HG03354 (cell line): ENCODE results near the gene MYH7.
"Not testable (repeated sequence)": the region's sequence is repeated elsewhere in the genome, so short reads cannot be mapped to it uniquely, and the experiment has no call there.

Experiments used
- ATAC-seq: cut with Tn5 transposase; IDR thresholded peaks from one replicate; pipeline ENCODE4 v1.9.1; 2021; ENCODE audit warnings: mild to moderate bottlenecking; ENCODE audit not compliant: unreplicated experiment, poor library complexity, severe bottlenecking

The MYH7 gene

DNA sequence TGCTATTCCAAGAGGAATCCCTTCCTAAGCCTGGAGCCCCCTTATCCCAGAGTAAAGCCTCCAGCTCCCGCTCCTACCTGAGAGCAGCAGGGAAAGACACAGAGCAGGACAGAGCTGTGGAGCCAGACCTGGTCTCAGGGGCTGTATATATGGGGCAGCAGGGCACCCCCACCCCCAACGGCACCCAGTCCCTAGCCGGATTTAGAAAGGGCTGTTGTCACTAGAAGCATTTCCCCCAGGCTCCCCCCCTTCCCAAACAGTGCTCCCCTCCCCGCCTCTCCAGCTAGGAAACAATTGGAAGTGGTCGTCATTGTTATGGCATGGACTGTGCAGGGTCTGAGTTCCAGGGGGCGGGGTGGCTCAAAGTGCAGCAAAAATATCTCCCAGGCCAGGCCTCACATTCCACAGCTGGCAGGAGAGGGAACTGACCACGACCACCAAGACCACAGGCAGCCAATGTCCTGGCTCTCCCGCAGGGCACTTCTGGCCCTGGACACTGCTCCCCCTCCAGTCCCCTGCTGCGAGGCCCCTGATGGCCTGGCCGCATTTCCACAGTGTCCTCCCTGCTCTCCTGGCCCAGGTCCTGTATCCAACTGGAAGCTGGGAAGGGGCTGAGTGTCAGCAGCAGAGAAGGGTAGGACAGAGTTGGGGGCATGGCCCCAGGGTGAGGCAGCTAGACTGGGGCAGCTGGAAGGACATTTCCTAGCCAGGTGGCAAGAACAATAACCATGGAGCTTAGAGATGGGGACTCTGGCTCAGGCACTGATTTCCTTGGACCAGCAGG is at the start of gene MYH7:
Gene MYH7, minus strand, starts transcription at position 118 of the 784 bp plus-strand sequence. CDS start 1,928 bp downstream, outside the sequence.
- ATAC-seq: no peak

- no peak for ATAC-seq
These were observed 47.9 kb upstream of the MYH7 start for GRCh38 chr14:23483236-23483854.

DNA sequence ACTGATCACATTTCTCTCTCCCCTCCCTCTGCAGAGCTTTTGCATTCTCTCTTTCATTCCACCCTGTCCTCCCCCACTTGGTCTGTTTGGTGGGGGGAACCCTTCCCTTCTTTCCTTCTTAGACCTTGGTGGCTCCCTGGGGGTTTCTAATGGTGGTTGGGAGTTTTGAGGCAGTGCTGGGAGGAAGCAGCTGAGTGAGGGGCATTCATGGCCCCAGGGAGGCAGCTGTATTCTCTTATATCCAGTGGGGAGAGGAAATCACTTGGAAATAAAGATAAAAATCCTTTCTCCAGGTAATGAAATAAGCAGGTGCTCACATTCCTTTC is 47.3 kb upstream of the MYH7 start:
- no peak for ATAC-seq

GRCh38 chr14:23481979-23482822 is 46.7 kb upstream of the MYH7 start:
- ATAC-seq: no peak

- no peak for ATAC-seq
These were observed 46.0 kb upstream of the MYH7 start for GRCh38 chr14:23481362-23481970.

DNA sequence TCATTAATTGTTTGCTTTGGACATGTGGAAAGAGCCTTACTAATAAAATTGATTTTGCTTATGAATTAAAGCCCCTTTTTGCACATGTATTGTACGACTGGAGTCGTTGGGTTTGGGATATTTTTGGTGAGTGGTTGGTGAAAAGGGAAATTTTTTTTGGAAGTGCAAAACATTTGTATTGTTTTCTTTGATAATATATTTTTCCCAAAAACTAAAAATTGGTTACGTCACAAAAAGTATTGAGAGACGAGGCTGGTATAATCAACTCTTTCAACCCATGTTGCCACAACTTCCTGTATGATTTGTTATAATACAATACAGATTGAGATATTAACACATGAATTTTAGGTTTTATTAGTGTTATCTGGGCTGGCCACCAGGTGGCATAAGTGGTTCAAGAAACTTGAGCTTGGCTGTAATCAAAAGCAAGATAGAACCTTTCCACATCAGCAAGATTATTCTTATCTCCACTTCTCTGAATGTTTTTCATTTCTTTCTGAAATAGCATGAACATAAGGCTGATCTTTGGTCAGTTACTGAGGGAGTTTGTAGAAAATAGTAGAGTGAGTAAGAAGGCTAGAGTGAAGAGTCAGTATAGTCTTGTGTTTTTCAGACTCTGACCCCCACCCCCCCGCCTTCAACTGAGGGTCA is 42.8 kb upstream of the MYH7 start:
- ATAC-seq: no peak

GRCh38 chr14:23470947-23471346 is 35.5 kb upstream of the MYH7 start:
- no peak for ATAC-seq

DNA sequence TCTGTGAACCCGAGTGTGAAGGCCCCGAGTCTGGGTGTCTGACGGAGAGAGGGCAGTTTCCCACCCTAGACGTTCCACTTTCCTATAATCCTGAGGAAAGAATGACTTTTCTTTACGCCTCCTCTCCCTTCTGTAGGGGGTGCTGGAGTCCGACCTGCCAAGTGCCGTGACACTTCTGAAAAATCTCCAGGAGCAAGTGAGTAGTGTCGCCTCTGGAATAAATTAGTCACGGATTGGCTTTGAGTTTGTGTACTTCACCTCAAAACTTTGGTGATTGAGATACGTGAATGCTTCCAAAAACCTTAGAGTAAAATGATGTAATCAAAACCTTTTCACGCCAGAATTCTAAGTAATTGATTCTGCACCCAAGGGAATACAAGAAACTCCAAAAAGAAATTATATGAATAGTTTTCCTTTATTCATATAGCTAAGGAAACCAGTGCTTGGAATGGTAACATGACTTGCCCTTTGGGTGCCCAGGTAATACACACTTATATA is 34.5 kb upstream of the MYH7 start:
- peak; percentile 21 for ATAC-seq

GRCh38 chr14:23469127-23469905 is 33.9 kb upstream of the MYH7 start, which contains the start of gene NGDN:
Gene NGDN, plus strand, starts transcription at chr14:23469703. Its CDS starts 13 bp downstream, at chr14:23469716.
- peak; percentile 94 for ATAC-seq

DNA sequence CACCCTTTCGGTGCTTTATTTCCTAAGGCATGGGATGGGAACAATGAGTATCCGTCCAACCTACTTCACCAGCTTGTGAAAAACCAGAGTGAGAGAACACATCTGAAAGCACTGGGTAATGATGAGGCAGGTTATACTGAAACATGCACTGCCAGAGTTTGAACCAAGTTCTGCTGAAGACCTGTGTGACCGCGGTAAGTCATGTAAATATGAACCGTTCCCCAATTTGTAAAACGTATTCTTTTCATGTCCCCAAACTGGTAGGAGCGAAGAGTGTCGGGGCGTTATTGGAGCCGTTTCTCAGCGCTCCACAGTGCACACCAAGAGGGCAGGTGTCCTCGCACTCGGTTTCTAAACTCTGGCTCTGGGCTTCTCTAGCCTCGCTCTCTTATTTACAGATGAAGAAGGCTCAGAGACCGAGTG is 33.3 kb upstream of the MYH7 start:
- peak; percentile 6 for ATAC-seq

GRCh38 chr14:23465261-23465660 is 29.8 kb upstream of the MYH7 start:
- ATAC-seq: no peak

- ATAC-seq: no peak
These were observed 29.2 kb upstream of the MYH7 start for GRCh38 chr14:23464700-23465099.

DNA sequence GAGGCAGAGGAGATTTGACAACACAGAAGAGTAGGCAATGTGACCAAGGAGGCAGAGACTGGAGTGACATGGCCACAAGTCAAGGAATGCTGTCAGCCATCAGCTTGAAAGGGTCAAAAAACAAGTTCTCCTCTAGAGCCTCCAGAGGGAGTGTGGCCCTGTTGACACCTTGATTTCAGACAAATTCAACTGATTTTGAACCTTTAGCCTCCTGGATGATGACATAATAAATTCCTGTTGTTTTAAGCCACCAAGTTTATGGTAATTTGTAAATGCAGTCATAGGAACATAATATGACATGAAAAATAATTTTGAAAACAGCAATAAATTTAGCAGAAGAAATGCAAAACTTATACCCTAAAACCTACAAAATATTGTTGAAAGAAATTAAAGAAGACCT is 25.5 kb upstream of the MYH7 start:
- no peak for ATAC-seq

- ATAC-seq: no peak
These were observed 22.4 kb upstream of the MYH7 start for GRCh38 chr14:23457587-23458445.

DNA sequence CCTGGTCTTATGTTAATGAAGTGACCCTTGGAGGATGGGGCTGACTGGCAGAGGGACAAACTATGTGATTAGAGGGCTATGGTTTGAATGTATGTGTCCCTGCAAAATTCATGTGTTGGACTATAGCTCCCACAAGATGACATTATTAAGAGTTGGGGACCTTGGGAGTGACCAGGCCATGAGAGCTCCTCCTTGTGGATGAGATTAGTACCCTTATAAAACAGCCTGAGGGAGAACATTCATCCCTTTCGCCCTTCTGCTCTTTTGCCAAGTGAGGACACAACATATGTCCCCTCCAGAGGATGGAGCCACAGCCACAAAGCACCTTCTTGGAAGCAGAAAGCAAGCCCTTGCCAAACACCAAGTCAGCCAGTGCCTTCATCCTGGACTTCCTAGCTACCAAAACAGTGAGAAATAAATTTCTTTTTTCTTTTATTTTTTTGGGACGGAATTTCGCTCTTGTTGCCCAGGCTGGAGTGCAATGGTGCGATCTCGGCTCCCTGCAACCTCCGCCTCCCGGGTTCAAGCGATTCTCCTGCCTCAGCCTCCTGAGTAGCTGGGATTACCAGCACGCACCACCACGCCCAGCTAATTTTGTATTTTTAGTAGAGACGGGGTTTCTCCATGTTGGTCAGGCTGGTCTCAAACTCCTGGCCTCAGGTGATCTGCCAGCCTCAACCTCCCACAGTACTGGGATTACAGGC is 21.6 kb upstream of the MYH7 start:
- ATAC-seq: not testable (repeated sequence)

DNA sequence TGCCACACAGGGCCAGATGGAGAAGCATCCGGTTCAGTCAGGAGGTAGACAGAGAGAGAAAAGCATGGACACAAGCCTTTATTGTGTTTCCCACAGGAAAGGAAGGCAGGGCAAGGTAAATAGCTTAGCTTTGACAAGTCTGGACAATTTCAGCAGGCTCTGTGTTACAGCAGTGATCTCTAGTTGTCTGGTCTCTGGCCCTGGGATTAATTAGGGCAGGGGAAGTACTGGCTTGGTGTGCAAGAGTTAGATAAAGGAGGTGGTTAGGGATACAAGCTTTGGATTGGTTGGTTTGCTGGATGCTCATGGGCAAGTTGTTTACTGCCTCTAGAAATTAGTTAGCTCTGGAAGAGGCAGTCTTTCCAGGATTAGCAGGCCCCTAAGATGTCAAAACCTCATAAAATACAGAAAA is 19.0 kb upstream of the MYH7 start:
- ATAC-seq: no peak

GRCh38 chr14:23452237-23452636 is 16.8 kb upstream of the MYH7 start:
- ATAC-seq: no peak
